NAMALWA (cell line): Measurements from ENCODE around the gene ATP13A4.
"Not testable (repeated sequence)": the region's sequence is repeated elsewhere in the genome, so short reads cannot be mapped to it uniquely, and the experiment has no call there.

Experiments
- DNase-seq: peaks from one replicate; pipeline ENCODE4 v3.0.0-alpha.2; 2015; ENCODE audit warnings: low spot score

Gene ATP13A4

GRCh38 chr3:193560870-193561269 is 6.2 kb upstream of the ATP13A4 start:
- no peak for DNase-seq

- no peak for DNase-seq
Observed at GRCh38 chr3:193560091-193560490, 5.4 kb upstream of the ATP13A4 start.

DNA sequence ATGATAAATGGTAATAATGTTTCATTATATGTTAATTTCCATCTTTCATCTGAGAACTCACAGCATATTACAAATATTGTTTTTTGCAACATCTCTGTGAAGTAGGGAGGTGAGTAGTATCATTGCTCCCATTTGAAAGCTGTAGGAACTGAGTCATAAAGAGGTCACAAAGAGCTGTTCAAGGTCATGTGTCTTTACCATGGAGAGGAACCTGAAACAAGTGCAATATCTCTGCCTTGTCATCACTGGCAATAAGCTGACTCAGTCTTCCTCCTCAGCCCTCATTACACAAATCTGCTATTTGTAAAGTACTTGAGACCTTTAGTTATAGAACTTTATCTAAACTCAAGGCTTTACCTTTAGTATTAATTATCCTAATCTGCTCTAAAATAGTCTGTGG is 4.4 kb upstream of the ATP13A4 start:
- no peak for DNase-seq

- DNase-seq: no peak
Observed at GRCh38 chr3:193556841-193557240, 2.1 kb upstream of the ATP13A4 start.

DNA sequence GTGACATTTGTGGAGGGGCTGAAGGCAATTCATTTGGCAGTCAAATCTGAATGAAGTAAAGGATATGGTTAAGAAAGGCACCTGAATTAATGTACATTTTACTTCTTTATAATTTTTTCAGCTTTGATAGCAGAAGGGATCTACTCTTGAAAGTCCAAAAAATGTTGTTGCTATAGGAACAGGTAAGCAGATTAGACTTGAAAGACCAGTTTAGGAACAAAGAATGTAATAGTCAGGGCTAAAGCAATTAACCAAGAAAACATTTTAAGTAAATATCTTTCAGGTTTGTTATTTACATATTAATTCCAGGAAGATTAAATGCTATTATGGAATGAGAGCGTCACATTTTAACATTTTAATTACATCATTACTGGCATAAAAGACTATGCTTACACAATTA is 1.1 kb downstream of the ATP13A4 start:
- no peak for DNase-seq

GRCh38 chr3:193552923-193553322 is 1.8 kb downstream of the ATP13A4 start:
- no peak for DNase-seq

GRCh38 chr3:193548406-193548805 is 6.3 kb downstream of the ATP13A4 start:
- no peak for DNase-seq

GRCh38 chr3:193546129-193546528 is 8.6 kb downstream of the ATP13A4 start:
- DNase-seq: no peak

- DNase-seq: no peak
Observed at GRCh38 chr3:193545304-193545703, 9.4 kb downstream of the ATP13A4 start.

DNA sequence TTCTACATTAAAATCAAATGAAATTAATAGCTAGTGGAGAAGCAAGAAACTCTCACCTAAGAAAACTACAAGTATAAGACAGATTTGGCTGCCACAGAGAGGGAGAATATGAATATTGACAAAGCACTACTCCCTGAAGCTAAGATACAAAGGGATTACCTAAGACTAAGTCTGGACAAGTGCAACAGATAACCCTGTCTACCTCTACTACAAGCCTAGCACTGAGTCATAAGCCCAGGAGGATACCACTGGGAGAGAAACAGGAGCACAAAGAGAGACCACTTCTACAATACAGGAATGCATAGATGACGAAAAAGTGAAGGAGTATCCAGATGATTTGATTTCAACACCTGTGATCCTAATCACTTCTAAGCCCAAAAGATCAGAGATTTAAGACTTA is 10.4 kb downstream of the ATP13A4 start:
- no peak for DNase-seq

- no peak for DNase-seq
Observed at GRCh38 chr3:193530231-193531165, 24.2 kb downstream of the ATP13A4 start.

DNA sequence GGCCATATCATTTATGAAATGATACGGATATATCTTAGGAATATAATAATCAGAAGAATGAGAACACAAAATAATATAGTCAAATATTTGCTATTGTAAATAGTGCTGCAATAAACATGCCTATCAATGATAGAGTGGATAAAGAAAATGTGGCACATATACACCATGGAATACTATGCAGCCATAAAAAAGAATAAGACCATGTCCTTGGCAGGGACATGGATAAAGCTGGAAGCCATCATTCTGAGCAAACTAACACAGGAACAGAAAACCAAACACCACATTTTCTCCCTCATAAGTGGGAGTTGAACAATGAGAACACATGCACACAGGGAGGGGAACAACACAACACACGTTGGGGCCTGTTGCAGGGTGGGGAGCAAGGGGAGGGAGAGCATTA is 28.6 kb downstream of the ATP13A4 start:
- DNase-seq: not testable (repeated sequence)

GRCh38 chr3:193522473-193522872 is 32.2 kb downstream of the ATP13A4 start:
- DNase-seq: no peak

DNA sequence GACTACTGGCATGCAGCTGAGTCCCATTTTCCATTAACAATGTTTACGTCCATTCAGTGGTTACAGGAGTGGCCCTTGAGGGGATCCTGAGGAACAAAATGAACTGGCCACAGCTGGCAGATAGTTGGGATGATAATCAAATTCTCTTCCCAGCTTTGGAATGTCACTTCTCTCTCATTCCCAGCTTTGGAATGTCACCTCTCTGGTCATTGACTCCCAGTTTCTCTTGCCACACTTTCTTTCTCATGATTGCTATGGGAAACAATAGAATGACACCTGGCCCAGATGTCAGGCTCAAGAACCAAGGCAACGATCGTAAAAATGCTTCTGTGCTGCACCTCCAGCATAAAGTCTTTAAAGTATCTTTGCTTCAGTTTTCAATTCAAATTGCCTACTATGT is 34.0 kb downstream of the ATP13A4 start:
- no peak for DNase-seq

GRCh38 chr3:193515966-193516365 is 38.7 kb downstream of the ATP13A4 start:
- no peak for DNase-seq

DNA sequence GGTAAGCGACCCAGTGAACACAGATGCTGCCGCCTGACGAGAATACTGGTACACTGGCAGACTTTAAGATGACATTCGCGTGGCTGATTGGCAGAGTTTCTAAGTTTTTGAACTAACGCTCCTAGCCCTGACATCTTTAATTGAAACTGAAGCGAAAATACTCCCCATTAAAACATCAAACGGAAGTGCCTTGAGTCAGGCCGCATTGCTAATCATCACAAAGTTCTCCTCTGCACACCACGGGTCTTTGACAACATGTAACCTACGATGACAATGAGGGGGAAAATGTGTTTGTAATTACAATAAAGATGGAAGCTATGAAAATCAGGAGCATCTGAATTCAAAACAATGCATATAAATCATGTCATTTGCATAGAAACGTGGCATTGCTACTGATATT is 44.5 kb downstream of the ATP13A4 start:
- no peak for DNase-seq

GRCh38 chr3:193509103-193509965 is 45.4 kb downstream of the ATP13A4 start:
- DNase-seq: no peak

- DNase-seq: no peak
Observed at GRCh38 chr3:193508108-193508507, 46.6 kb downstream of the ATP13A4 start.

- no peak for DNase-seq
Observed at GRCh38 chr3:193507566-193507965, 47.1 kb downstream of the ATP13A4 start.

DNA sequence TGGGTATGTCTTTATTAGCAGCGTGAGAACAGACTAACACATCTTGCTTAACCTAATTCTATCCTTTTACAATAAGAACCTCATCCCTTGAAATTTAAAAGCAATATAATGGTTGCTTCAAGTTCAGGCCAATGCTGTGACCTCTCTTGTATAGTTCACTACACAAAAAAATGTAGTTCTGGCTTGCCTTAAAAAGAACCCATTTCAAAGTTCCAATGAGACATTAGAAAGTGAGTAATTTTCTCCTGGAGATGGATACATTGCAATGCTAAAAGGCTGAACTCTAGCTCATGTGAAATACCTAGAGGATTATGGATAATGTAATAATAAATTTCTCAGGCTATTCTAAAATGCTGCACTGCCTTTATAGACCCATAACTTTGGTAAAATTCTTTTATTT is 47.8 kb downstream of the ATP13A4 start:
- no peak for DNase-seq

- no peak for DNase-seq
Observed at GRCh38 chr3:193502871-193503270, 51.8 kb downstream of the ATP13A4 start.

DNA sequence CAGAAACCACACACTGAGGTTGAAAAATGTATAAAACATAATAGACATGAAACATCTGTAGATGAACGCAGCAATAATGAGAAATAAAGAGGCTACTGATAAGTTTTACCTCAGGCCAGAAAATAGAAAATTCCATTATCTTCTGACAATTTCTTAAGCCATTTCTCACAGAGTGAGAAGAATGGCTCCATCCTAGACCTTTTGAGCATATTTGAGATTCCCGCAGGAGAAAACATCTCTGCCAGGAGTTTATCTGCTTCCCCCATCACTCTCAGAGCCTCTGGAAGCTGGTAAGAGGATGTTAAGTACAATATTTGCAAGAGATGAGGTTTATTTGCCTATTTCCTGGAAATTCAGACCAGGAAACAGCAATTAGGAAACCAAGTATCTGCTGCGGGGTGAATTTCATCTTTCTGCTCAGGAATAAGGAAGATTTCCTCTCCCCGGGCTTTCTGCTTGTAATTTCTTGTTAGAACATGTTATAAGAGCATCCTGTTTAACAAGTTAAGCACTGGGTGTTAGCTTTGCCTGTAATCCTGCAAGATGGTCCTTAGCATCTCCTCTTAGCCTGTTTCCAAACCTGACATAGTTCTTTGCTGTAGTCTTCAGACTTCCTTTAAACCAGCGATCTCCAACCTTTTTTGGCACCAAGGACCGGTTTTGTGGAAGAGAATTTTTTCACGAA is 54.8 kb downstream of the ATP13A4 start:
- no peak for DNase-seq
